Activated CD4-positive, alpha-beta T cell treated with anti-CD3 and anti-CD28 coated beads, Interleukin-2, Interleukin-4, amounts not matched to agents 100 ng/mL and 50 ng/mL, durations not matched to agents 16 hours and 8 hours (primary cell): ENCODE measurements around the gene ADPRHL1.
"Not testable (repeated sequence)": the region's sequence is repeated elsewhere in the genome, so short reads cannot be mapped to it uniquely, and the experiment has no call there.

Experiments
- DNase-seq: peaks from one replicate; pipeline ENCODE4 v3.0.0-alpha.2; 2020; ENCODE audit warnings: low spot score

The ADPRHL1 gene

GRCh38 chr13:113401452-113402415 lies 51.6 kb downstream of the ADPRHL1 start:
- no peak for DNase-seq

GRCh38 chr13:113400621-113401451 lies 52.5 kb downstream of the ADPRHL1 start:
- DNase-seq, result no peak

GRCh38 chr13:113399755-113400149 lies 53.5 kb downstream of the ADPRHL1 start:
- no peak for DNase-seq

GRCh38 chr13:113398963-113399754 lies 54.1 kb downstream of the ADPRHL1 start:
- no peak for DNase-seq

GRCh38 chr13:113397608-113398425 lies 55.5 kb downstream of the ADPRHL1 start:
- no peak for DNase-seq

GRCh38 chr13:113394339-113394640 lies 59.0 kb downstream of the ADPRHL1 start:
- DNase-seq, result no peak

- peak; percentile 80 for DNase-seq
Measured at GRCh38 chr13:113393563-113394338, 59.5 kb downstream of the ADPRHL1 start.

- no peak for DNase-seq
Measured at GRCh38 chr13:113393226-113393562, 60.1 kb downstream of the ADPRHL1 start.

- no peak for DNase-seq
Measured at GRCh38 chr13:113390874-113391497, 62.3 kb downstream of the ADPRHL1 start.

- DNase-seq, result not testable (repeated sequence)
Measured at GRCh38 chr13:113389586-113389985, 63.7 kb downstream of the ADPRHL1 start.

- no peak for DNase-seq
Measured at GRCh38 chr13:113387396-113387795, 65.9 kb downstream of the ADPRHL1 start.

- DNase-seq, result no peak
Measured at GRCh38 chr13:113383089-113383488, 70.2 kb downstream of the ADPRHL1 start.

- DNase-seq, result not testable (repeated sequence)
Measured at GRCh38 chr13:113382542-113382941, 70.7 kb downstream of the ADPRHL1 start.

GRCh38 chr13:113378825-113379224 lies 74.5 kb downstream of the ADPRHL1 start:
- no peak for DNase-seq

- DNase-seq, result no peak
Measured at GRCh38 chr13:113374511-113375175, 78.6 kb downstream of the ADPRHL1 start.

GRCh38 chr13:113373811-113374485 lies 79.3 kb downstream of the ADPRHL1 start:
- DNase-seq, result no peak

GRCh38 chr13:113371701-113372100 lies 81.6 kb downstream of the ADPRHL1 start:
- DNase-seq, result not testable (repeated sequence)

- no peak for DNase-seq
Measured at GRCh38 chr13:113371061-113371460, 82.2 kb downstream of the ADPRHL1 start.

GRCh38 chr13:113369881-113370280 lies 83.4 kb downstream of the ADPRHL1 start:
- DNase-seq, result no peak
